Upper lobe of right lung (tissue), 1 donor: ENCODE data around the gene AIFM2. TPM values are rescaled to one million over a fixed set of nuclear protein-coding genes. Genes with fewer than 3 reads are reported as not detected.

Experiments
- ATAC-seq: fragments of 200-7000 bp; cut with Tn5 transposase; one replicate; pipeline ENCODE4 v1.9.1; 2020; ENCODE audit warnings: mild to moderate bottlenecking, moderate library complexity
- DNase-seq: peaks from one replicate; pipeline ENCODE4 v3.0.0-alpha.2; 2020
- H3K27ac ChIP-seq: fragments of 200-600 bp; one replicate; pipeline ENCODE4 v1.8.0; 2022
- H3K27me3 ChIP-seq: fragments of 200-600 bp; one replicate; pipeline ENCODE4 v1.8.0; 2022; ENCODE audit warnings: mild to moderate bottlenecking
- H3K36me3 ChIP-seq: fragments of 200-600 bp; one replicate; pipeline ENCODE4 v1.8.0; 2022
- H3K4me1 ChIP-seq: fragments of 200-600 bp; one replicate; pipeline ENCODE4 v1.8.0; 2022
- H3K4me3 ChIP-seq: fragments of 200-600 bp; one replicate; pipeline ENCODE4 v1.8.0; 2022; ENCODE audit warnings: mild to moderate bottlenecking
- H3K9me3 ChIP-seq: fragments of 200-600 bp; one replicate; pipeline ENCODE4 v1.8.0; 2022
- CTCF ChIP-seq: fragments of 200-600 bp; IDR thresholded peaks from one replicate; pipeline ENCODE4 v1.8.0; 2022; ENCODE audit warnings: antibody characterized with exemption
- intact Hi-C: fragments of 100-400 bp; cut with DNase I; formaldehyde crosslinking; loops from one replicate; pipeline ENCODE4 v1.11.0; 2022
- total RNA-seq: library from RNA; stranded (reverse); fragmentation: NEBNext Ultra II Directional; extraction: Animal tissue kit (Norgen Biotek cat#: 25700); gene quantifications from one replicate; pipeline ENCODE4 v1.2.1, GENCODE V29; 2021
- donor health status: DM: no; HTN: yes; CAD: no; lungs with severe emphysema.

Gene AIFM2
- total RNA-seq, 1 donor from 2014 or later, result 15.4 TPM

DNA sequence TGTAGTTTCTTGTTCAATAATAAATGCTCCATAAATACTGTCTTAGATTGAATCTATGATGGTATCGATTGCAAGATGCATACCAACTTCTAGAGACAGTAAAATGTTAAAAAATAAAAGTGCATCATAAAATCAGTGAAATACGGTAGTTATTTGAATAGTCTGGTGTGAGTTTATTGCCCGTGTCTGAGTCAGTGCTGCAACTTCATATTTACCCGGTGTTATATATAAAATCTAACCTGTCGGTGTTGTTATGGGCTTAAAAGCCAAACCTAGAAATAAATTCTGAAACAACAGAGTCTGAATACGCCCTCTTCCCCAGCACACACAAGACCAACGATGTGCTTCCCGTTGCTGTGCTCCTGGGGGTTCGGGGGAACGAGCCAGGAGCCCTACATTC lies 63.7 kb downstream of the AIFM2 start:
- Histone ChIP-seq H3K27me3 (no peaks in the 10 kb centered on the region), H3K4me1 (no peaks in the 10 kb centered on the region), H3K27ac (no peak overlapping the region), H3K36me3 (no peaks in the 10 kb centered on the region), H3K9me3 (no peaks in the 10 kb centered on the region), H3K4me3 (no peak overlapping the region)
- DNase-seq (no peak), ATAC-seq (no peak)
- intact Hi-C loops, result no loop called here
- no peak for TF ChIP-seq CTCF

- TF ChIP-seq CTCF, result no peak
- intact Hi-C loops, result no loop called here
- Histone ChIP-seq H3K27ac (no peak overlapping the region), H3K4me3 (no peak overlapping the region), H3K27me3 (no peaks in the 10 kb centered on the region), H3K4me1 (no peaks in the 10 kb centered on the region), H3K9me3 (no peaks in the 10 kb centered on the region), H3K36me3 (no peaks in the 10 kb centered on the region)
- no peak for DNase-seq
- ATAC-seq, result no peak
Measured at GRCh38 chr10:70067586-70067985, 65.0 kb downstream of the AIFM2 start.

- Histone ChIP-seq H3K9me3 (no peaks in the 10 kb centered on the region), H3K4me3 (no peak overlapping the region), H3K27me3 (no peaks in the 10 kb centered on the region), H3K36me3 (no peaks in the 10 kb centered on the region), H3K4me1 (no peaks in the 10 kb centered on the region), H3K27ac (no peak overlapping the region)
- TF ChIP-seq CTCF, result no peak
- DNase-seq (no peak), ATAC-seq (no peak)
- intact Hi-C loops, result no loop called here
Measured at GRCh38 chr10:70066190-70066589, 66.4 kb downstream of the AIFM2 start.

GRCh38 chr10:70064486-70064885 lies 68.1 kb downstream of the AIFM2 start:
- intact Hi-C loops, result no loop called here
- Histone ChIP-seq H3K36me3 (no peaks in the 10 kb centered on the region), H3K4me3 (no peak overlapping the region), H3K27ac (no peak overlapping the region), H3K27me3 (no peaks in the 10 kb centered on the region), H3K9me3 (no peaks in the 10 kb centered on the region), H3K4me1 (no peaks in the 10 kb centered on the region)
- no peak for TF ChIP-seq CTCF
- DNase-seq (no peak), ATAC-seq (no peak)

DNA sequence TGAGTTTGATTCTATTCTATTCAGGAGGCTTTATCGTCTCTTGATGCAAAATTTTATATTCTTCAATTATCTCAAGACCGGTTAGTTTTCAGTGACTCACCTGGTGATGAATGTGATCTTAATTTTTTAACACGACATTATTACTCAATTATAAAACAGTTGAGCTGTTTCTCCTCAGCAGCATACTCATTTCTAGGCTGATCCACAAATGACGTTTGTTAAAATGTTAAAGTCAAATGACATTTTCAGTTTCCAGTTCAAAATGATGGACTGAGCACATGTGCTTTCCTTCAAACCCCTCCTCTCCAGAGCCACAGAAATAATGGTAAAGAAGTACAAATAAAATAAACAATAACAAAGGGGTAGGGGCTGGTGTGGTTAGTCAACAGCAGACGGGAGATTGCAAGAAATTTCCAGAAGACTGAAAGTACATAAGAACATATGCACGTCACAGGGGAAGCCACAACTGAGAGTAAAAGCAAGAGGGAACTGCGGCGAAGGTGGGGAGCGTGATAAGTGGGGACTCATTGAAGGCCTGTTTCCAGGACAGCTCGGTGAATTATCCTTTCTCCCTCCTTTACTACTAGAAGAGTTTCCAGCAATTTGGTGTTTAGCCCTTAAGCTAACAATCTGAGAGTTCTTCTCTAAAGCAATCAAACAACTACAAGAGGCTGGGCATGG lies 69.1 kb downstream of the AIFM2 start:
- H3K27me3 ChIP-seq, result no peaks in the 10 kb centered on the region
- H3K36me3 ChIP-seq, result no peaks in the 10 kb centered on the region
- intact Hi-C loops, result no loop called here
- DNase-seq (no peak), ATAC-seq (no peak)
- no peak overlapping the region for H3K4me3 ChIP-seq
- H3K27ac ChIP-seq, result no peak overlapping the region
- no peaks in the 10 kb centered on the region for H3K9me3 ChIP-seq
- no peak for TF ChIP-seq CTCF
- no peaks in the 10 kb centered on the region for H3K4me1 ChIP-seq

Other genes with a start within 250 kb of the AIFM2 start
- gene MACROH2A2, start 80.0 kb downstream of the AIFM2 start, total RNA-seq, result 6.5 TPM
- 12.5 TPM for gene TYSND1, start 13.9 kb upstream of the AIFM2 start, total RNA-seq
- gene SAR1A, start 37.7 kb upstream of the AIFM2 start, total RNA-seq, result 150 TPM
- gene PPA1, start 100.6 kb upstream of the AIFM2 start, total RNA-seq, result 175 TPM
- gene NPFFR1, start 151.2 kb upstream of the AIFM2 start, total RNA-seq, result 1.1 TPM
- 10.9 TPM for gene LRRC20, start 249.8 kb upstream of the AIFM2 start, total RNA-seq